PC-9 (cell line): ENCODE data around the gene COPG1. TPM values are rescaled to one million over a fixed set of nuclear protein-coding genes. Genes with fewer than 3 reads are reported as not detected.

Experiments
- BruUV-seq: library from RNA; stranded (reverse); fragments of 400-500 nt; replicated peaks from 2 replicates; lab custom pipeline; 2021; lab: Mats Ljungman, UMichigan
- CTCF ChIA-PET: fragments of 300-600 bp; sonication (Branson Sonifier 250); formaldehyde crosslinking; loops from one replicate; lab custom pipeline; 2022; ENCODE audit warnings: antibody characterized with exemption; lab: Charles Lee
- POLR2A ChIA-PET: fragments of 300-600 bp; sonication (Branson Sonifier 250); formaldehyde crosslinking; loops from one replicate; lab custom pipeline; 2022; ENCODE audit warnings: antibody characterized with exemption; ENCODE audit not compliant: unreplicated experiment; lab: Charles Lee
- DNase-seq, 2 experiments: peaks; one replicate each; pipeline versions ENCODE4 v3.0.0 to v3.0.0-alpha.2; 2015 to 2022; ENCODE audit warnings: mixed read lengths in 1 of 2
- H2AFZ ChIP-seq: fragments of 200-600 bp; sonication (generic); 2 replicates; pipeline ENCODE4 v1.8.1; 2017; ENCODE audit warnings: antibody characterized with exemption
- H3F3A ChIP-seq: fragments of 200-600 bp; sonication (generic); 2 replicates; pipeline ENCODE4 v1.8.1; 2017; ENCODE audit warnings: antibody characterized with exemption, mild to moderate bottlenecking, low read depth; ENCODE audit not compliant: insufficient read depth
- H3K27ac ChIP-seq: fragments of 200-600 bp; sonication (generic); 2 replicates; pipeline ENCODE4 v1.6.1; 2016; ENCODE audit warnings: mixed run types
- H3K27me3 ChIP-seq: fragments of 200-600 bp; sonication (generic); 2 replicates; pipeline ENCODE4 v1.6.1; 2016; ENCODE audit warnings: low read depth, mixed run types; ENCODE audit not compliant: insufficient read depth
- H3K36me3 ChIP-seq: fragments of 200-600 bp; sonication (generic); 2 replicates; pipeline ENCODE4 v1.6.1; 2016; ENCODE audit warnings: low read depth, mixed run types
- H3K4me1 ChIP-seq: fragments of 200-600 bp; sonication (generic); replicated peaks from 2 replicates; pipeline ENCODE4 v1.6.1; 2016; ENCODE audit warnings: mixed run types; ENCODE audit not compliant: insufficient read depth
- H3K4me2 ChIP-seq: fragments of 200-600 bp; sonication (generic); 2 replicates; pipeline ENCODE4 v1.6.1; 2017; ENCODE audit warnings: mixed run types
- H3K4me3 ChIP-seq: fragments of 200-600 bp; sonication (generic); 2 replicates; pipeline ENCODE4 v1.6.1; 2016; ENCODE audit warnings: mixed run types
- H3K79me2 ChIP-seq: fragments of 200-600 bp; sonication (generic); 2 replicates; pipeline ENCODE4 v1.6.1; 2017; ENCODE audit warnings: low read depth, mixed run types
- H3K9me2 ChIP-seq: fragments of 200-600 bp; sonication (generic); 2 replicates; pipeline ENCODE4 v1.8.1; 2017; ENCODE audit warnings: mild to moderate bottlenecking; ENCODE audit not compliant: insufficient read depth
- H3K9me3 ChIP-seq: fragments of 200-600 bp; sonication (generic); 2 replicates; pipeline ENCODE4 v1.8.1; 2016; ENCODE audit warnings: low read depth; ENCODE audit not compliant: insufficient read depth
- H4K20me1 ChIP-seq: fragments of 200-600 bp; sonication (generic); 2 replicates; pipeline ENCODE4 v1.8.1; 2017; ENCODE audit not compliant: insufficient read depth
- CTCF ChIP-seq: fragments of 200-600 bp; sonication (generic); conservative IDR thresholded peaks from 2 replicates; pipeline ENCODE4 v1.6.1; 2017; ENCODE audit warnings: mixed run types, antibody characterized with exemption, mild to moderate bottlenecking, moderate library complexity
- EZH2 ChIP-seq: fragments of 200-600 bp; sonication (generic); IDR thresholded peaks from 2 replicates; pipeline ENCODE4 v1.8.0; 2017; ENCODE audit warnings: antibody characterized with exemption, low read depth
- intact Hi-C: fragments of 100-400 bp; cut with micrococcal nuclease; formaldehyde crosslinking; loops from one replicate; pipeline ENCODE4 v1.10.0; 2022; ENCODE audit not compliant: unreplicated experiment
- total RNA-seq: library from RNA; stranded (reverse); gene quantifications from 2 replicates; pipeline ENCODE4 v1.2.3, GENCODE V29; 2021

COPG1 gene
- total RNA-seq, 1 experiment from 2014 or later: 212 TPM

GRCh38 chr3:129282727-129283327 is 33.4 kb downstream of the COPG1 start:
- H3K36me3 ChIP-seq: no peaks in the 10 kb centered on the region

GRCh38 chr3:129286081-129286480 is 36.7 kb downstream of the COPG1 start:
- CTCF ChIA-PET: no interaction called here

More at GRCh38 chr3:129282727-129283327, 33.4 kb downstream of the COPG1 start:
- Histone ChIP-seq H2AFZ (no peak overlapping the region), H3K4me3 (no peak overlapping the region), H4K20me1 (no peaks in the 10 kb centered on the region), H3K4me1 (peaks cover 16% of the 10 kb centered on the region), H3K27ac (no peak overlapping the region), H3K4me2 (no peak overlapping the region), H3K27me3 (no peaks in the 10 kb centered on the region), H3K79me2 (peaks cover 11% of the 10 kb centered on the region; the same call in 1 of the 2 replicates), H3F3A (peaks cover 11% of the 10 kb centered on the region), H3K9me2 (no peaks in the 10 kb centered on the region), H3K9me3 (no peaks in the 10 kb centered on the region)
- CTCF ChIA-PET: interaction anchor here (0.7 kb wide), 1 partner anchor 125 kb away, joined by 5 read pairs; no protein-coding TSS in a partner anchor
- POLR2A ChIA-PET: no interaction called here
- intact Hi-C loops: no loop called here
- BruUV-seq: no TSS peak
- no peak for DNase-seq
- TF ChIP-seq EZH2 (no peak), CTCF (no peak)

GRCh38 chr3:129288446-129288845 is 39.0 kb downstream of the COPG1 start:
- no peaks in the 10 kb centered on the region for H3K9me3 ChIP-seq
- H4K20me1 ChIP-seq: no peaks in the 10 kb centered on the region
- BruUV-seq: no TSS peak
- DNase-seq: no peak
- H3K79me2 ChIP-seq: no peaks in the 10 kb centered on the region
- no peaks in the 10 kb centered on the region for H3K27me3 ChIP-seq
- ChIA-PET CTCF (no interaction called here), POLR2A (interaction anchor here (0.6 kb wide), 2 partner anchors 21 to 318 kb away, joined by 3 to 27 read pairs; no protein-coding TSS in a partner anchor)
- H3K9me2 ChIP-seq: no peaks in the 10 kb centered on the region
- no peak overlapping the region for H3K27ac ChIP-seq
- TF ChIP-seq CTCF: no peak
- TF ChIP-seq EZH2: no peak
- peaks cover 7% of the 10 kb centered on the region; the same call in 1 of the 2 replicates for H3K36me3 ChIP-seq
- H3F3A ChIP-seq: 0 out of 2 replicates have a peak, but pooled peaks cover 4% of the 10 kb centered on the region
- intact Hi-C loops: no loop called here
- no peak overlapping the region for H3K4me3 ChIP-seq
- H3K4me2 ChIP-seq: no peak overlapping the region
- no peaks in the 10 kb centered on the region for H3K4me1 ChIP-seq
- H2AFZ ChIP-seq: no peak overlapping the region

More at GRCh38 chr3:129286081-129286480, 36.7 kb downstream of the COPG1 start:
- no peak overlapping the region for H3K4me2 ChIP-seq
- H3K9me3 ChIP-seq: no peaks in the 10 kb centered on the region
- no peak for DNase-seq
- no peak overlapping the region for H3K27ac ChIP-seq
- TF ChIP-seq EZH2: no peak
- TF ChIP-seq CTCF: no peak
- intact Hi-C loops: no loop called here
- H2AFZ ChIP-seq: no peak overlapping the region
- H3K36me3 ChIP-seq: 0 out of 2 replicates have a peak, but pooled peaks cover 3% of the 10 kb centered on the region
- no TSS peak for BruUV-seq
- no peak overlapping the region for H3K4me3 ChIP-seq
- no peaks in the 10 kb centered on the region for H4K20me1 ChIP-seq
- H3K79me2 ChIP-seq: no peaks in the 10 kb centered on the region
- H3F3A ChIP-seq: 0 out of 2 replicates have a peak, but pooled peaks cover 4% of the 10 kb centered on the region
- H3K27me3 ChIP-seq: no peaks in the 10 kb centered on the region
- no peaks in the 10 kb centered on the region for H3K9me2 ChIP-seq
- H3K4me1 ChIP-seq: no peaks in the 10 kb centered on the region
- POLR2A ChIA-PET: no interaction called here
